K562 (cell line): ENCODE results near the gene NOL4L. TPM values are rescaled to one million over a fixed set of nuclear protein-coding genes. Genes with fewer than 3 reads are reported as not detected.

ENCODE experiments used
- ATAC-seq: fragments of 200-7000 bp; cut with Tn5 transposase; 3 replicates; pipeline ENCODE4 v1.9.1; 2020; ENCODE audit warnings: moderate library complexity
- BruUV-seq: library from RNA; stranded (reverse); fragments of 400-500 nt; replicated peaks from 2 replicates; lab custom pipeline; 2021; lab: Mats Ljungman, UMichigan
- CTCF ChIA-PET: fragments of 300-600 bp; formaldehyde crosslinking; extraction: SDS; loops from one replicate; lab custom pipeline; 2021; ENCODE audit warnings: low intra/inter-chr PET ratio; lab: Yijun Ruan, JAX
- POLR2A ChIA-PET: fragments of 300-600, 350-650 bp; sonication (Branson Sonifier 250); formaldehyde crosslinking; extraction: SDS; loops from one replicate; lab custom pipeline; 2021; ENCODE audit warnings: antibody characterized with exemption, inconsistent platforms; lab: Yijun Ruan, JAX
- DNase-seq, 4 experiments: peaks; one replicate each; pipeline versions ENCODE4 v3.0.0 to v3.0.0-alpha.2; 2011 to 2018; ENCODE audit warnings: low spot score in 3 of 4, mixed read lengths in 3 of 4; ENCODE audit errors: extremely low read depth in 1 of 4
- FAIRE-seq: peaks from 2 replicates; lab custom pipeline; 2011; peaks lifted over from hg19 to GRCh38; lab: Jason Lieb, UNC
- H2AFZ ChIP-seq: 2 replicates; pipeline ENCODE4 v1.6.0; 2011; ENCODE audit warnings: low read depth, low read length, control low read depth, inconsistent platforms
- H3K27ac ChIP-seq: fragments of 200-600 bp; 3 replicates; pipeline ENCODE4 v1.8.0; 2011; ENCODE audit warnings: low read depth, mild to moderate bottlenecking, control low read depth, inconsistent platforms, low read length, moderate library complexity, mixed read lengths; ENCODE audit errors: extremely low read depth
- H3K27me3 ChIP-seq, 2 experiments: fragments of 300-600 bp in 1 of 2; 2 replicates in 1 of 2; 3 replicates in 1 of 2; pipeline versions ENCODE4 v1.6.0 to v1.8.0; 2011; ENCODE audit warnings: inconsistent platforms in 2 of 2, low read length in 2 of 2, mild to moderate bottlenecking in 1 of 2, mixed read lengths in 1 of 2, moderate library complexity in 1 of 2; ENCODE audit not compliant: control insufficient read depth in 2 of 2, insufficient read depth in 2 of 2
- H3K36me3 ChIP-seq: fragments of 300-600 bp; 3 replicates; pipeline ENCODE4 v1.8.0; 2011; ENCODE audit warnings: mild to moderate bottlenecking, low read length, inconsistent platforms; ENCODE audit not compliant: control insufficient read depth, insufficient read depth
- H3K4me1 ChIP-seq, 2 experiments: fragments of 200-600 bp in 1 of 2; replicated peaks in 1 of 2; 2 replicates in 1 of 2; 3 replicates in 1 of 2; pipeline versions ENCODE4 v1.5.1 to v1.8.0; 2011; ENCODE audit warnings: inconsistent platforms in 2 of 2, low read length in 2 of 2, mild to moderate bottlenecking in 1 of 2, mixed read lengths in 1 of 2, moderate library complexity in 1 of 2; ENCODE audit not compliant: control insufficient read depth in 2 of 2, insufficient read depth in 2 of 2
- H3K4me2 ChIP-seq: 2 replicates; pipeline ENCODE4 v1.6.1; 2011; ENCODE audit warnings: low read length, control low read depth, inconsistent platforms, mixed read lengths; ENCODE audit not compliant: insufficient read depth
- H3K4me3 ChIP-seq: fragments of 200-600 bp; sonication (generic), shearing (Covaris generic); 2 replicates; pipeline ENCODE4 v1.5.1; 2016; ENCODE audit warnings: control low read depth, inconsistent platforms
- H3K79me2 ChIP-seq: fragments of 200-600 bp; 3 replicates; pipeline ENCODE4 v1.8.0; 2011; ENCODE audit warnings: low read length, inconsistent platforms; ENCODE audit not compliant: control insufficient read depth, insufficient read depth
- H3K9ac ChIP-seq, 2 experiments: 2 replicates each; pipeline versions ENCODE4 v1.6.0 to v1.6.1; 2011; ENCODE audit warnings: low read depth in 2 of 2, low read length in 2 of 2, control low read depth in 1 of 2, inconsistent platforms in 1 of 2, mild to moderate bottlenecking in 1 of 2, mixed read lengths in 1 of 2; ENCODE audit not compliant: insufficient read depth in 1 of 2
- H3K9me1 ChIP-seq: one replicate; pipeline ENCODE4 v1.6.0; 2011; ENCODE audit warnings: inconsistent platforms, mild to moderate bottlenecking, low read length, moderate library complexity; ENCODE audit not compliant: control insufficient read depth, insufficient read depth
- H3K9me3 ChIP-seq: replicated peaks from 2 replicates; pipeline ENCODE4 v1.5.1; 2011; ENCODE audit warnings: low read depth, low read length, inconsistent platforms; ENCODE audit not compliant: control insufficient read depth, insufficient read depth
- H4K20me1 ChIP-seq: replicated peaks from 2 replicates; pipeline ENCODE4 v1.6.1; 2011; ENCODE audit warnings: low read length, inconsistent platforms, mixed read lengths; ENCODE audit not compliant: control insufficient read depth, insufficient read depth
- HNRNPH1 ChIP-seq: fragments of 200-400 bp; formaldehyde crosslinking; optimal IDR thresholded peaks from 2 replicates; pipeline ENCODE3; 2017; ENCODE audit warnings: low read depth, mild to moderate bottlenecking, low read length, moderate library complexity
- MCM5 ChIP-seq: fragments of 450-650 bp; IDR thresholded peaks from 2 replicates; pipeline ENCODE4 v1.6.1; 2016; ENCODE audit warnings: low read depth
- SMC3 ChIP-seq: conservative IDR thresholded peaks from 2 replicates; pipeline ENCODE4 v1.6.1; 2011; ENCODE audit warnings: low read depth, low read length, improper control_type of control experiment; ENCODE audit not compliant: insufficient read depth
- SRSF9 ChIP-seq: fragments of 200-400 bp; formaldehyde crosslinking; IDR thresholded peaks from 2 replicates; pipeline ENCODE4 v1.6.1; 2017; ENCODE audit warnings: low read depth, low read length, borderline replicate concordance
- ZNF77 ChIP-seq: fragments of 250-450 bp; sonication (Bioruptor Pico); IDR thresholded peaks from 2 replicates; pipeline ENCODE4 v1.5.0; 2020
- ZNF778 ChIP-seq: fragments of 450-650 bp; formaldehyde crosslinking; IDR thresholded peaks from 2 replicates; pipeline ENCODE4 v1.4.0; 2020; ENCODE audit warnings: mild to moderate bottlenecking, moderate library complexity
- ZNF780A ChIP-seq: fragments of 250-450 bp; sonication (Bioruptor Pico); IDR thresholded peaks from 2 replicates; pipeline ENCODE4 v1.5.0; 2021; ENCODE audit warnings: mild to moderate bottlenecking
- WGBS: fragments of 100-300 bp; shearing (Covaris generic); methylation state at CpG from one replicate; pipeline ENCODE4 v1.1.6; 2016; ENCODE audit warnings: low coverage, mixed read lengths; ENCODE audit not compliant: insufficient coverage; ENCODE audit errors: missing lambda C conversion rate; 5-methylcytosine and 5-hydroxymethylcytosine counted together
- in situ Hi-C: fragments of 300-500 bp; cut with MboI; formaldehyde crosslinking; loops from 4 replicates; pipeline ENCODE4 v1.15.0; 2018; ENCODE audit warnings: inconsistent platforms, mixed read lengths
- intact Hi-C: fragments of 100-400 bp; cut with micrococcal nuclease; formaldehyde crosslinking; loops from 2 replicates; pipeline ENCODE4 v1.14.2; 2022
- polyA plus RNA-seq, 8 experiments: library from polyadenylated mRNA; depleted of rRNA in 4 of 8; stranded (reverse) in 5 of 8; unstranded in 3 of 8; fragments of >200 nt; fragmentation: Nextera tagmentation in 2 of 8; fragmentation: Illumina TruSeq in 1 of 8; extraction: Ambion mirVana in 2 of 8; extraction: Trizol in 1 of 8; gene quantifications; 2 replicates each; pipeline versions ENCODE4 v1.2.1 to v1.2.3, GENCODE V29; 2011 to 2014; ENCODE audit warnings: inconsistent platforms in 1 of 8, missing spikeins in 1 of 8
- total RNA-seq, 7 experiments: library from RNA; depleted of rRNA in 6 of 7; stranded (reverse); fragments of >200 nt in 6 of 7; fragmentation: Illumina TruSeq in 2 of 7; extraction: Trizol in 2 of 7; gene quantifications; 2 replicates each; pipeline versions ENCODE4 v1.2.1 to v1.2.3, GENCODE V29; 2011 to 2021; ENCODE audit warnings: low replicate concordance in 1 of 7
- TF ChIP-seq, protein P1 (sequence below): sonication (generic); formaldehyde crosslinking; IDR thresholded peaks from 2 replicates; pipeline ENCODE4 v1.8.0; 2022; ENCODE audit warnings: mild to moderate bottlenecking, missing genetic modification reagents
- TF ChIP-seq, protein P2 (sequence below): sonication (generic); formaldehyde crosslinking; IDR thresholded peaks from 2 replicates; pipeline ENCODE4 v1.9.0; 2022; ENCODE audit warnings: mild to moderate bottlenecking, missing genetic modification reagents

Gene NOL4L
- total and polyA plus RNA-seq, 9 of the 15 experiments (the other 6 are each of a cell fraction or from before 2014, with no cell fraction given), result 5.1 to 36.2 (median 13.6) TPM

DNA sequence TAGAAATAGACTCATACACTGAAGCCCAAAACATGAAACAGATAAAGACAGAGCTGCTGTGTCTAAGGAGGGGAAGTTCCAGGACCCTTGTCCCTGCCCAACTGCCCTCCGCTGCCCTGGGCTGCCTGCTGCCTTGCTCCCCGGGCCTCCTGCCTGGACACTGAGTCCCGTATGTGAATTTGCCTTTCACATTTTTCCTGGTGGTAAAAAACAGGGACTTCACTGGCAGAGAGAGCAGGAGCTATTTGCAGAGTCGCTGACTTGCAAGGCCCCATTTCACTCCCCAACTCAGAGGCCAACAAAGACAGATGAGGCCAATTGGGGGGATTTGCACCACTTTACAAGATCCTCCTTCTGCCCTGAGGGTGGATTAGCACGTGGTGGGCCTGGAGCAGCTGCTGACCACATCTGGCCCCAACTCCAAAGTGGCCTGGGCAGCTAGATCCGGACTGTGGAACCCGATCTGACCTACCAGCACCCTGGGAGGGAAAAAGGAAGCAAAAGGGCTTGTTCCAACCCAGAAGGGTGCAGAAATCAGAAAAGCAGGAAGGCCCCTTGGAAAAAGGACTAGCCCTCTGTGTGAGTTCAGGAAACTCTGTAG lies 61.4 kb downstream of the NOL4L start:
- POLR2A ChIA-PET, result interaction anchor here (0.9 to 1.5 kb wide), 6 partner anchors 9 to 320 kb away, joined by 3 to 7 read pairs (median 4); no protein-coding TSS in a partner anchor
- WGBS, result 70% methylated on average over 7 of the region's 7 CpGs
- in situ Hi-C loops, result no loop called here

More for the DNA sequence above, 61.4 kb downstream of the NOL4L start:
- H3K9me3 ChIP-seq, result no peaks in the 10 kb centered on the region
- H3K9ac ChIP-seq, result peak overlapping the region in 1 of 2 experiments; percentile 72; a peak in 1 of 4 replicates
- no peak for DNase-seq
- intact Hi-C loops, result loop anchor here (5.0 kb wide), 1 partner anchor 59 kb away; no protein-coding TSS in a partner anchor
- H2AFZ ChIP-seq, result no peak overlapping the region
- peaks cover 3% of the 10 kb centered on the region for H3K9me1 ChIP-seq
- no peak for FAIRE-seq
- no peaks in the 10 kb centered on the region; the same call in 1 of the 2 replicates for H4K20me1 ChIP-seq
- no peak for TF ChIP-seq ZNF77 (CRISPR knock-in tag)
- TF ChIP-seq ZNF780A (CRISPR knock-in tag), result no peak
- TF ChIP-seq ZNF778 (CRISPR knock-in tag), result no peak
- TF ChIP-seq, protein P1, sequence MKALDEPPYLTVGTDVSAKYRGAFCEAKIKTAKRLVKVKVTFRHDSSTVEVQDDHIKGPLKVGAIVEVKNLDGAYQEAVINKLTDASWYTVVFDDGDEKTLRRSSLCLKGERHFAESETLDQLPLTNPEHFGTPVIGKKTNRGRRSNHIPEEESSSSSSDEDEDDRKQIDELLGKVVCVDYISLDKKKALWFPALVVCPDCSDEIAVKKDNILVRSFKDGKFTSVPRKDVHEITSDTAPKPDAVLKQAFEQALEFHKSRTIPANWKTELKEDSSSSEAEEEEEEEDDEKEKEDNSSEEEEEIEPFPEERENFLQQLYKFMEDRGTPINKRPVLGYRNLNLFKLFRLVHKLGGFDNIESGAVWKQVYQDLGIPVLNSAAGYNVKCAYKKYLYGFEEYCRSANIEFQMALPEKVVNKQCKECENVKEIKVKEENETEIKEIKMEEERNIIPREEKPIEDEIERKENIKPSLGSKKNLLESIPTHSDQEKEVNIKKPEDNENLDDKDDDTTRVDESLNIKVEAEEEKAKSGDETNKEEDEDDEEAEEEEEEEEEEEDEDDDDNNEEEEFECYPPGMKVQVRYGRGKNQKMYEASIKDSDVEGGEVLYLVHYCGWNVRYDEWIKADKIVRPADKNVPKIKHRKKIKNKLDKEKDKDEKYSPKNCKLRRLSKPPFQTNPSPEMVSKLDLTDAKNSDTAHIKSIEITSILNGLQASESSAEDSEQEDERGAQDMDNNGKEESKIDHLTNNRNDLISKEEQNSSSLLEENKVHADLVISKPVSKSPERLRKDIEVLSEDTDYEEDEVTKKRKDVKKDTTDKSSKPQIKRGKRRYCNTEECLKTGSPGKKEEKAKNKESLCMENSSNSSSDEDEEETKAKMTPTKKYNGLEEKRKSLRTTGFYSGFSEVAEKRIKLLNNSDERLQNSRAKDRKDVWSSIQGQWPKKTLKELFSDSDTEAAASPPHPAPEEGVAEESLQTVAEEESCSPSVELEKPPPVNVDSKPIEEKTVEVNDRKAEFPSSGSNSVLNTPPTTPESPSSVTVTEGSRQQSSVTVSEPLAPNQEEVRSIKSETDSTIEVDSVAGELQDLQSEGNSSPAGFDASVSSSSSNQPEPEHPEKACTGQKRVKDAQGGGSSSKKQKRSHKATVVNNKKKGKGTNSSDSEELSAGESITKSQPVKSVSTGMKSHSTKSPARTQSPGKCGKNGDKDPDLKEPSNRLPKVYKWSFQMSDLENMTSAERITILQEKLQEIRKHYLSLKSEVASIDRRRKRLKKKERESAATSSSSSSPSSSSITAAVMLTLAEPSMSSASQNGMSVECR (CRISPR knock-in tag), result no peak
- TF ChIP-seq HNRNPH1, result no peak
- no peak for TF ChIP-seq MCM5
- no peak for TF ChIP-seq SMC3
- TF ChIP-seq, protein P2, sequence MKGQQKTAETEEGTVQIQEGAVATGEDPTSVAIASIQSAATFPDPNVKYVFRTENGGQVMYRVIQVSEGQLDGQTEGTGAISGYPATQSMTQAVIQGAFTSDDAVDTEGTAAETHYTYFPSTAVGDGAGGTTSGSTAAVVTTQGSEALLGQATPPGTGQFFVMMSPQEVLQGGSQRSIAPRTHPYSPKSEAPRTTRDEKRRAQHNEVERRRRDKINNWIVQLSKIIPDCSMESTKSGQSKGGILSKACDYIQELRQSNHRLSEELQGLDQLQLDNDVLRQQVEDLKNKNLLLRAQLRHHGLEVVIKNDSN, result no peak
- no peak for TF ChIP-seq SRSF9
- no peak for ATAC-seq
- H3K27me3 ChIP-seq, result no peaks in the 10 kb centered on the region
- peak overlapping the region; percentile 8; the same call in 1 of the 3 replicates for H3K27ac ChIP-seq
- no peaks in the 10 kb centered on the region; the same call in 2 of the 3 replicates for H3K79me2 ChIP-seq
- peaks cover 5 to 40% of the 10 kb centered on the region in 2 experiments; a peak in 3 of 5 replicates for H3K4me1 ChIP-seq
- BruUV-seq, result no TSS peak
- no peak overlapping the region for H3K4me2 ChIP-seq
- no peak overlapping the region for H3K4me3 ChIP-seq
- CTCF ChIA-PET, result interaction anchor here (3.9 kb wide), 1 partner anchor 129 kb away, joined by 85 read pairs; no protein-coding TSS in a partner anchor
- H3K36me3 ChIP-seq, result peaks cover 81% of the 10 kb centered on the region; the same call in 2 of the 3 replicates
